Measurements from ENCODE around the gene ROMO1. TPM values are rescaled to one million over a fixed set of nuclear protein-coding genes. Genes with fewer than 3 reads are reported as not detected.

ROMO1 gene
- total RNA-seq, 1 donor from 2014 or later: 248 TPM

DNA sequence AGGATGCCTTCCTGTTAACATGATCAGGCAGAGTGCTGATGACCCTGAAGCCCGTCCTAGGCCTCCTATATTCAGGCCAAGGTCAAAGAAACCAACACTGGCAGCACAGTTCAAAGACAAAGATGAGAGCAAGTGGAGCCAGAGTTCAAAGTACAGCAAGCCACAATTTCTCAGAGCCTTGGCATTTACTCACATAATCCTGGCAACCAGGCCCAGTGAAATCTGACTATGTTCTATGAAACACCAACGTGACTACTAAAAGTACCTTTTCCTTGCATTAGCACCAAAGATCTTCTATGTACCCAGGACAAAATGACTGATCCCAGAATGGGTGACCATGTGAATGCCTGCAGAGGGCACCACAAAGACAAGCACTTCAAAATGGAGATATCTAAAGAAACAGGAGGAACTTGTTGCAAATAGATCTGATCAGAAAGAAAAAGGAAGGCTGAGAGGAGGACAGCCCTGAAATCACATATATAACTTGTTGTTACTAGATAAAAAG lies 3.9 kb upstream of the ROMO1 start:
- Histone ChIP-seq H3K4me3 (no peak overlapping the region), H3K9me3 (no peaks in the 10 kb centered on the region), H3K4me1 (peaks cover 18% of the 10 kb centered on the region), H3K36me3 (peaks cover 0 to 32% of the 10 kb centered on the region in 2 donors), H3K27me3 (no peaks in the 10 kb centered on the region), H3K27ac (no peak overlapping the region)
- no peak for TF ChIP-seq POLR2AphosphoS5 (IDR thresholded peaks at IDR 0.05; ENCODE audit: insufficient read depth in 1 of 2, low read depth in 1 of 2)
- TF ChIP-seq, protein P1, sequence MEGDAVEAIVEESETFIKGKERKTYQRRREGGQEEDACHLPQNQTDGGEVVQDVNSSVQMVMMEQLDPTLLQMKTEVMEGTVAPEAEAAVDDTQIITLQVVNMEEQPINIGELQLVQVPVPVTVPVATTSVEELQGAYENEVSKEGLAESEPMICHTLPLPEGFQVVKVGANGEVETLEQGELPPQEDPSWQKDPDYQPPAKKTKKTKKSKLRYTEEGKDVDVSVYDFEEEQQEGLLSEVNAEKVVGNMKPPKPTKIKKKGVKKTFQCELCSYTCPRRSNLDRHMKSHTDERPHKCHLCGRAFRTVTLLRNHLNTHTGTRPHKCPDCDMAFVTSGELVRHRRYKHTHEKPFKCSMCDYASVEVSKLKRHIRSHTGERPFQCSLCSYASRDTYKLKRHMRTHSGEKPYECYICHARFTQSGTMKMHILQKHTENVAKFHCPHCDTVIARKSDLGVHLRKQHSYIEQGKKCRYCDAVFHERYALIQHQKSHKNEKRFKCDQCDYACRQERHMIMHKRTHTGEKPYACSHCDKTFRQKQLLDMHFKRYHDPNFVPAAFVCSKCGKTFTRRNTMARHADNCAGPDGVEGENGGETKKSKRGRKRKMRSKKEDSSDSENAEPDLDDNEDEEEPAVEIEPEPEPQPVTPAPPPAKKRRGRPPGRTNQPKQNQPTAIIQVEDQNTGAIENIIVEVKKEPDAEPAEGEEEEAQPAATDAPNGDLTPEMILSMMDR (IDR thresholded peaks at IDR 0.05): no peak
- no peak for TF ChIP-seq POLR2A (IDR thresholded peaks at IDR 0.05)
- intact Hi-C loops (cut with DNase I): no loop called here
- DNase-seq (ENCODE audit: extremely low spot score in 2 of 2): peak in 1 of 2 donors; percentile 20

DNA sequence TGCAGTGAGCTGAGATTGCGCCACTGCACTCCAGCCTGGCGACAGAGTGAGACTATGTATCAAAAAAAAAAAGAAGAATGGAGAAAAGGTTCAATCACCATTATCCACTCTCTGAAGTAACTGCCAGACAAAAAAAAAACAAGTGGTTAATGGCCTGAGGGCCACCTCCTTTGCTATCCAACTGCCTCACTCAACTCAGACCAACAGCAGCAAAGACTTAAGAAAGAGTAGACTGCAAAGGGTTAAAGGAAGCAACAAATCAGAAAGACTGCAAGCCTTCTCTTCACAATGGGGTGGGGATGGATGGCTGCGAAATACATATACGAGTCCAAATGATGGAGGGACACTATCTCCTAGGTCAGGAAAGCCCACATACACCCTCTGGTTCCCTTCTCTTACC lies 3.2 kb upstream of the ROMO1 start:
- no peaks in the 10 kb centered on the region for H3K27me3 ChIP-seq
- H3K36me3 ChIP-seq: peaks cover 0 to 36% of the 10 kb centered on the region in 2 donors
- peaks cover 24% of the 10 kb centered on the region for H3K4me1 ChIP-seq
- TF ChIP-seq, protein P1 (IDR thresholded peaks at IDR 0.05): no peak
- TF ChIP-seq POLR2A (IDR thresholded peaks at IDR 0.05) (no peak), POLR2AphosphoS5 (IDR thresholded peaks at IDR 0.05; ENCODE audit: insufficient read depth in 1 of 2, low read depth in 1 of 2) (no peak)
- intact Hi-C loops (cut with DNase I): no loop called here
- peak in 1 of 2 donors; percentile 64 for DNase-seq (ENCODE audit: extremely low spot score in 2 of 2)
- no peaks in the 10 kb centered on the region for H3K9me3 ChIP-seq
- H3K4me3 ChIP-seq: no peak overlapping the region
- no peak overlapping the region for H3K27ac ChIP-seq

DNA sequence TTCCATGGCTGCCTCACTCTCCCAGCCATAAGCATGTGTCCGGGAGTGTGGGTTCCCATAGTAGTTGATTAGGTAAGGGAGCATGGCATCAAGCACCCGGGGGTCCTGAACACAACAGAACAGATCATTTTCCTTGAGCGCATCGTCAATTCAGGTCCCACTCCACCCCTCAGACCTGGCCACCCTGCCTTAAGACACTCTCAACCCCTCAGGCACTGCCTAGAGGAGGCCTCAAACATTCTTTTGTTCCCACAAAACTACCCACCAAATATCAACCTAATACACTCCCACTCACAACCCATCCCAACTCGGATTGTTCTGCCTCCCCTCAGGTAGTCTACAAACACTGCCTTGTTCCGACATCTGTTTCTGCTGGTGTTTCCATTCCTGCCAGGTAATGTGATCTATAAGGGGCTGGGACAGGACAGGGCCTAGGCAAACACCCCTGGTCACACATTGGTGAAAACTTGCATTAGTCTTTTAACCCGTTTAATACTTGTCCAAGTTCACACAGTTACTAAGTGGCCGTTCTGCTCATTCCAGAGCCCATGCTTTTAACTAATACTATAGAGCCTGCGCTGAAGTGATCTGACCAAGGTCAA lies 1.4 kb upstream of the ROMO1 start:
- intact Hi-C loops (cut with DNase I): loop anchor here (2.0 kb wide), 1 partner anchor 45 kb away; the partner anchor contains the start of gene RBM39
- H3K9me3 ChIP-seq: no peaks in the 10 kb centered on the region
- TF ChIP-seq POLR2A (IDR thresholded peaks at IDR 0.05): no peak
- no peak for TF ChIP-seq POLR2AphosphoS5 (IDR thresholded peaks at IDR 0.05; ENCODE audit: insufficient read depth in 1 of 2, low read depth in 1 of 2)
- TF ChIP-seq, protein P1 (IDR thresholded peaks at IDR 0.05): no peak
- peaks cover 24% of the 10 kb centered on the region for H3K4me1 ChIP-seq
- H3K4me3 ChIP-seq: peak overlapping the region; percentile 79 to 89
- no peak overlapping the region for H3K27ac ChIP-seq
- peak in 1 of 2 donors; percentile 75 for DNase-seq (ENCODE audit: extremely low spot score in 2 of 2)
- H3K36me3 ChIP-seq: peaks cover 0 to 44% of the 10 kb centered on the region in 2 donors
- H3K27me3 ChIP-seq: no peaks in the 10 kb centered on the region

DNA sequence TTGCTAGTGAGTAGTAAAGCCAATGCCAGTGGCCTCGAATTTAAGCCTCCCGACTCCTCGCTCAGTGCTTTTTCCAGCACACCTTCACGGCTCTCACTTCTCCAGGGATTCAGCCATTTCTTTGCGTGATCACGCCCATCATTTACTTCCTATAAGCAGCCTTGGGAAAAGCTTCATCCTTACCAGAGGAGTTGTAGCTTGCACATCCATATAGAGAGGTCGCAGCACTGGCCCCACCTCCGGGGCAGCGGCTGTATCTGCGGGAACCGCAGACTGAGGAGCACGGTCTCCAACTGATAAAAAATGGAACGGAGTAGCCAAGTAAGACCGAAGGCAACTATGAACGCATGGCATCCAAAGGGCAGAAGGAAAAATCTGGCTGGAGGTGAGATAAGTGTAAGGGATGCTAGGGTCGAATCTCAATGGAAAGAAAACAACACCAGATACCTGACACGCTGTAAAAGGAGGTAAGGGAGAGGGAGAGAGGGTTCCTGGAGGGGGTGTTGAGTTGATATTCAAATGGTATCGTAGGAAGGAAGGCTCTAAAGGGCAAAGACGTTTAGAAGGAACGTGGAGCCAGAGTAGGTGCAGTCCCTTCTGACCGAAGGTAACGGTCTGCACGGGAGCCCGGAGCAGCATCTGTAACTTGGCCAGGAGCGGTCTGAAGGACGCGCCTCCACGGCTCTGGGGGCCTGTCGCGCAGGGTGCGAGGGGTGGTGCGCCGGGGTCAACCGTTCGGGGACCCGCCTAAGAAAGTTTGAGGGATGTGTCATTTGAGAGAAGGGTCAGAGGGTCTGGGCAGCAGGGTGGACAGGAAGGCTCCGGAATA lies 693 bp upstream of the ROMO1 start:
- Histone ChIP-seq H3K27ac (peak overlapping the region; percentile 84), H3K4me3 (peak overlapping the region; percentile 79 to 89), H3K9me3 (no peaks in the 10 kb centered on the region), H3K27me3 (no peaks in the 10 kb centered on the region), H3K4me1 (peaks cover 24% of the 10 kb centered on the region), H3K36me3 (peaks cover 0 to 45% of the 10 kb centered on the region in 2 donors)
- intact Hi-C loops (cut with DNase I): loop anchor here (2.0 kb wide), 1 partner anchor 44 kb away; the partner anchor contains the start of gene RBM39
- TF ChIP-seq, protein P1 (IDR thresholded peaks at IDR 0.05): no peak
- TF ChIP-seq POLR2A (IDR thresholded peaks at IDR 0.05) (no peak), POLR2AphosphoS5 (IDR thresholded peaks at IDR 0.05; ENCODE audit: insufficient read depth in 1 of 2, low read depth in 1 of 2) (no peak)
- DNase-seq (ENCODE audit: extremely low spot score in 2 of 2): peak in 1 of 2 donors; percentile 85

Data from vagina (tissue), 2 donors.